Right ventricle myocardium superior (tissue), 1 donor: ENCODE results near the gene CCNK. TPM values are rescaled to one million over a fixed set of nuclear protein-coding genes. Genes with fewer than 3 reads are reported as not detected.

Experiments used
- ATAC-seq: fragments of 200-7000 bp; cut with Tn5 transposase; one replicate; pipeline ENCODE4 v1.9.1; 2020; ENCODE audit warnings: mild to moderate bottlenecking; ENCODE audit not compliant: poor library complexity
- DNase-seq: peaks from one replicate; pipeline ENCODE4 v3.0.0-alpha.2; 2020
- intact Hi-C: fragments of 100-400 bp; cut with DNase I; formaldehyde crosslinking; loops from one replicate; pipeline ENCODE4 v1.11.2; 2022
- long read RNA-seq: library from polyadenylated mRNA; unstranded; transcript quantifications from one replicate; pipeline ENCODE4 v2.0.0, GENCODE V29; 2021
- total RNA-seq: library from RNA; stranded (reverse); fragmentation: NEBNext Ultra II Directional; extraction: Animal tissue kit (Norgen Biotek cat#: 25700); gene quantifications from one replicate; pipeline ENCODE4 v1.2.1, GENCODE V29; 2021
- donor health status: DM: no; HTN: yes; CAD: no; lungs with severe emphysema.

Gene CCNK
- total RNA-seq: 31.9 TPM
- long read RNA-seq: 0 reads

GRCh38 chr14:99480917-99481744, at the start of gene CCNK:
Gene CCNK, plus strand, starts transcription at chr14:99481409. Its CDS starts 11,269 bp downstream, at chr14:99492678.
- peak; percentile 95 for ATAC-seq

GRCh38 chr14:99431986-99432385, 49.2 kb upstream of the CCNK start:
- intact Hi-C loops: no loop called here
- no peak for DNase-seq
- no peak for ATAC-seq

More at GRCh38 chr14:99480917-99481744, at the start of gene CCNK:
- peak; percentile 100 for DNase-seq
- intact Hi-C loops: no loop called here

GRCh38 chr14:99432485-99432884, 48.7 kb upstream of the CCNK start:
- DNase-seq (no peak), ATAC-seq (no peak)
- intact Hi-C loops: no loop called here

GRCh38 chr14:99435327-99435726, 45.9 kb upstream of the CCNK start:
- intact Hi-C loops: no loop called here
- DNase-seq (no peak), ATAC-seq (no peak)

- DNase-seq: no peak
- ATAC-seq: no peak
- intact Hi-C loops: no loop called here
Observed at GRCh38 chr14:99436247-99437180, 44.7 kb upstream of the CCNK start.

GRCh38 chr14:99437706-99438105, 43.5 kb upstream of the CCNK start:
- ATAC-seq (no peak), DNase-seq (no peak)
- intact Hi-C loops: no loop called here

GRCh38 chr14:99440278-99440677, 40.9 kb upstream of the CCNK start:
- DNase-seq (no peak), ATAC-seq (no peak)
- intact Hi-C loops: no loop called here

- DNase-seq (no peak), ATAC-seq (peak; percentile 10)
- intact Hi-C loops: no loop called here
Observed at GRCh38 chr14:99441157-99441870, 39.9 kb upstream of the CCNK start.

GRCh38 chr14:99441918-99442317, 39.3 kb upstream of the CCNK start:
- ATAC-seq (no peak), DNase-seq (no peak)
- intact Hi-C loops: no loop called here

GRCh38 chr14:99445931-99446330, 35.3 kb upstream of the CCNK start:
- ATAC-seq (no peak), DNase-seq (no peak)
- intact Hi-C loops: no loop called here

- ATAC-seq (no peak), DNase-seq (no peak)
- intact Hi-C loops: no loop called here
Observed at GRCh38 chr14:99447739-99448138, 33.5 kb upstream of the CCNK start.

GRCh38 chr14:99450266-99450665, 30.9 kb upstream of the CCNK start:
- intact Hi-C loops: no loop called here
- no peak for DNase-seq
- no peak for ATAC-seq

GRCh38 chr14:99451234-99451633, 30.0 kb upstream of the CCNK start:
- intact Hi-C loops: no loop called here
- ATAC-seq: no peak
- no peak for DNase-seq

- no peak for ATAC-seq
- no peak for DNase-seq
- intact Hi-C loops: no loop called here
Observed at GRCh38 chr14:99452968-99453367, 28.2 kb upstream of the CCNK start.

- ATAC-seq (no peak), DNase-seq (no peak)
- intact Hi-C loops: no loop called here
Observed at GRCh38 chr14:99454246-99454645, 27.0 kb upstream of the CCNK start.

GRCh38 chr14:99459481-99460100, 21.6 kb upstream of the CCNK start:
- ATAC-seq (no peak), DNase-seq (no peak)
- intact Hi-C loops: no loop called here

GRCh38 chr14:99460793-99461192, 20.4 kb upstream of the CCNK start:
- intact Hi-C loops: no loop called here
- DNase-seq (no peak), ATAC-seq (no peak)

GRCh38 chr14:99461411-99462085, 19.7 kb upstream of the CCNK start:
- ATAC-seq (no peak), DNase-seq (no peak)
- intact Hi-C loops: no loop called here
